Right renal pelvis (tissue), 4 donors: Measurements from ENCODE around the gene TRMU. TPM values are rescaled to one million over a fixed set of nuclear protein-coding genes. Genes with fewer than 3 reads are reported as not detected.

Experiments used
- DNase-seq, 4 donors: peaks; one replicate each; pipeline ENCODE4 v3.0.0-alpha.2; 2013; ENCODE audit warnings: low read depth in 4 of 4, low spot score in 3 of 4, missing footprints in 1 of 4
- polyA plus RNA-seq, 4 donors: library from polyadenylated mRNA; unstranded; fragments of 120-200 nt; gene quantifications; one replicate each; pipeline ENCODE4 v1.2.1, GENCODE V29; 2013; ENCODE audit not compliant: insufficient read length in 4 of 4

Gene TRMU
- polyA plus RNA-seq, 4 donors, result 44.0 to 54.8 (median 49.9) TPM

- DNase-seq, result no peak
Observed at GRCh38 chr22:46331496-46331895, 4.0 kb upstream of the TRMU start.

- DNase-seq, result no peak
Observed at GRCh38 chr22:46336119-46337078, 885 bp downstream of the TRMU start.

DNA sequence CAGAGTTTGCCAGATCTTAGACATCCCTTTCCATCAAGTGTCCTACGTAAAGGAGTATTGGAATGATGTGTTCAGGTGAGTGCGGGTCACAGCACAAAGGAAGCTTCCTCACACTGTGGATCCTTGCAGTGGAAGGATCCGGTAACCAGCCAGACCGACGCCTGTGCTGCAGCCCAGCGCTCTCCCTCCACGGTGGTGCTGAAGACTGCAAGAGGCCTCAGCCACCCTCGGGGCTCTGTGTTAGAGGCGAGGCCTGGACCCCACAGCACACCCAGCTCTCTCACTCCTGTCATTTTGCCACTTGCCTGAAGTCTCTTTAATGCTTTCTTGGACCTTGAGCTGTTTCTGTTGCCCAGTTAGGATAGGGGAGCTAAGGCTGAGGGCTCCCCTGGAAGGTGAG lies 2.4 kb downstream of the TRMU start:
- no peak for DNase-seq

- no peak for DNase-seq
Observed at GRCh38 chr22:46338636-46339035, 3.1 kb downstream of the TRMU start.

GRCh38 chr22:46339956-46340355 lies 4.4 kb downstream of the TRMU start:
- DNase-seq, result no peak

- no peak for DNase-seq
Observed at GRCh38 chr22:46340676-46341075, 5.2 kb downstream of the TRMU start.

- no peak for DNase-seq
Observed at GRCh38 chr22:46346680-46347405, 11.3 kb downstream of the TRMU start.

- DNase-seq, result no peak
Observed at GRCh38 chr22:46347646-46348045, 12.1 kb downstream of the TRMU start.

GRCh38 chr22:46348099-46348695 lies 12.7 kb downstream of the TRMU start:
- no peak for DNase-seq

DNA sequence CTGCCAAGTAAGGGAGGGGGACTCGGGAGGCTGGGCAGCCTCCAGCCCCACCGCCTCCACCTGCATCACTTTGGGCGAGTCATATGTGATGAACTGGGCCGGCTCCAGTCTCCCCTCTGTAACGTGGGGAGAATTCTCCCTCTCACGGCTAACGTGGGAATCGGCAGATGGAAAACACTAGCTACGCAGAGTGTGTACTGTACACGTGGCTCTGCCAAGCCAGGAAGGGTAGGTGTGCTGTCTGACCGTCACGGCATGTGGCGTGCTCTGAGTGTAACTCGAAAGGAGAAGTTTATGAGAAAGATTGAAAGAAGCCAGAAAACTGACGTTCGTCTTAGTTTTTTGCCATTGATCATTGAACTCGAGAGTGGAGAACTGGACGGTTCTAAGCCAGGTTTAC lies 13.7 kb downstream of the TRMU start:
- DNase-seq, result no peak

- no peak for DNase-seq
Observed at GRCh38 chr22:46349681-46350080, 14.2 kb downstream of the TRMU start.

GRCh38 chr22:46350121-46350520 lies 14.6 kb downstream of the TRMU start:
- DNase-seq, result no peak

DNA sequence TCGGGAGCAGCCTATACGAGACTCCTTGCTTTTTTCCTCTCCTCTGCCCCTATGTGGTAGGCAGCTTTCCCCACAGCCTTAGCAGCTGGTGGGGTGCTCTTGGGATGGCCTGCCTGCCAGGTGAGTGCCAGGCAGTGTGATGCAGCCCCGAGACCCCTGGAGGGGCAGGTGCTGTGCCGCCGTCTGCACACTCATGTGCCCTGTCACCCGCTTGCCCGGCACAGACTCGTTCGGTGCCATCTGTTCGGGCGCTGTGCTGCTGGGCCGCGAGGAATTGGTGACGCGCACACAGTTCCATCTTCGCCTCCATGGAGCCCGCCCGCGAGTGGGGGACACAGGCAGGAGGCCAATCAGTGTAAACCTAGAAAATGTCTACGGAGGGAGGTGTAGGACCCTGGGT lies 15.1 kb downstream of the TRMU start:
- DNase-seq, result no peak

DNA sequence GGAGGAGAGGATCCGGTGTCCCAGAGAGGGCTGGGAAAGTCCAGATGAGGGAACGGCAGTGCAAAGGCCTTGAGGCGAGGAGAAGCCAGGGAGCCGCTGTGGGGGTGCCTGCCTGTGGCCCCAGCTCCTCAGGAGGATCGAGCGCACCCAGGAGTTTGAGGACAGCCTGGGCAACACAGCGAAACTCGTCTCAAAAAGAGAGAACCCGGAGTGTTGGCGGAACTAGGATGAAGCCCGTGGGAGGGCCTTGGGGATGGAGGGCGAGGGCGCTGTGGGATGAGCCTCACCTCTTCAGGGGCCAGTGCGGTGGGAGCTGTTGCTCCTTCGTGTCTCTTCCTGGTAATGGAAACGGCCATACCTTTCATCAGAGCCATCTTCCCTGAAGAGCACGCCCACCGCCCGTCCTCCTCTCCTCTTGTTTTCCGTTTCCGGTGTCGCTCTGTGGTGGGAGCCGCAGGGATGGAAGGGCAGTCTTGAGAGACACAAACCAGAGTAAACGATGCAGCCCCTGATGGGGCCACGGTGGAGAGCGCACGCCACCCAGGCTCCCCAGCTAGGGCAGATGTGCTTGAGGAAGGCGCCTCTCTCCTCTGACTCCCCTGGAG lies 15.7 kb downstream of the TRMU start:
- no peak for DNase-seq

DNA sequence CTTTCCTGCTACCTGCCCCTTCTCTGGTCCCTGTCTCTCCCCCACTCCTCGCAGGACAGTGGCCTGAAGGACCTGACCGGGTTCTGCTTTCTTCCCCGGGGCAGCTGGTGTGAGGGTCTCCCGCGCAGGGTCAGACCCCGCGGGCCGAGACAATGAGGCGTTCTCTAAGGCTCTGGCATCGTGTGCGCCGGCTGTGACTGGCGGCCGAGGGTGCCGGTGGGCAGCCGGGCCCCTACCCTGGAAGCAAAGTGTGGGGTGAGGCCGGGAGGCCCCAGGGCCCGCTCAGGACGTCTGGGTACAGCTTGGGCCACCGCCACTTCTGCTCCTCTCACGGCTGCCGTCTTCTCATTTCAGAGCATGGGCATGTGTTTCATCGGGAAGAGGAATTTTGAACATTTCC lies 16.3 kb downstream of the TRMU start:
- no peak for DNase-seq

- no peak for DNase-seq
Observed at GRCh38 chr22:46352276-46352675, 16.8 kb downstream of the TRMU start.

- DNase-seq, result no peak
Observed at GRCh38 chr22:46352691-46353386, 17.3 kb downstream of the TRMU start.

DNA sequence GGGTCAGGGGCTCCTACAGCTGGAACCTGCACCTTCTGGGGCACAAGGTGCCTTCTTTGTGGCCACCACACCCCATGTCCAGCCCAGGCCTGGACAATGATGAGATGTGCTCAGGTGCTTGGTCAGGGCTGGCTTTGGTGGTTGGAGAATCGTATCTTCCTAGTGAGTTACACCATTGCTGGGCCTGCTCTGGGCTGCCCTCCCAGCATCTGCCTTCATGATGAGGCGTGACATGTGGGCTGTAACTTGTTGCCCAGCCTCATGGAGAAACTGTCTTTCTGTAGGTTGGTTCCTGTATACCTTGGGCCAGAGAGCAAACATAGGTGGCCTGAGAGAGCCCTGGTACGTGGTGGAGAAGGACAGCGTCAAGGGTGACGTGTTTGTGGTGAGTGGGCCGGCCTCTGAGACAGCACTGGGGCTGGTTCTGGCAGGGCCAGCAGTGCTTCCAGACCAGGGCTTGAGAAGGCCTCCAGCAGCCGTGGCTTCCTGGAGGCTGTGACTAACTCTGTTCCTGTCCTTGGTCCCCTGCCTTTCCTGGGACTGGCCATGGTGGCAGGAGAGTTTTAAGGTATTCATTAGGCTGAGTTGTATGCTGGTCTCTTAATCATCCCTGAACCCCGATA lies 18.1 kb downstream of the TRMU start:
- DNase-seq, result no peak

DNA sequence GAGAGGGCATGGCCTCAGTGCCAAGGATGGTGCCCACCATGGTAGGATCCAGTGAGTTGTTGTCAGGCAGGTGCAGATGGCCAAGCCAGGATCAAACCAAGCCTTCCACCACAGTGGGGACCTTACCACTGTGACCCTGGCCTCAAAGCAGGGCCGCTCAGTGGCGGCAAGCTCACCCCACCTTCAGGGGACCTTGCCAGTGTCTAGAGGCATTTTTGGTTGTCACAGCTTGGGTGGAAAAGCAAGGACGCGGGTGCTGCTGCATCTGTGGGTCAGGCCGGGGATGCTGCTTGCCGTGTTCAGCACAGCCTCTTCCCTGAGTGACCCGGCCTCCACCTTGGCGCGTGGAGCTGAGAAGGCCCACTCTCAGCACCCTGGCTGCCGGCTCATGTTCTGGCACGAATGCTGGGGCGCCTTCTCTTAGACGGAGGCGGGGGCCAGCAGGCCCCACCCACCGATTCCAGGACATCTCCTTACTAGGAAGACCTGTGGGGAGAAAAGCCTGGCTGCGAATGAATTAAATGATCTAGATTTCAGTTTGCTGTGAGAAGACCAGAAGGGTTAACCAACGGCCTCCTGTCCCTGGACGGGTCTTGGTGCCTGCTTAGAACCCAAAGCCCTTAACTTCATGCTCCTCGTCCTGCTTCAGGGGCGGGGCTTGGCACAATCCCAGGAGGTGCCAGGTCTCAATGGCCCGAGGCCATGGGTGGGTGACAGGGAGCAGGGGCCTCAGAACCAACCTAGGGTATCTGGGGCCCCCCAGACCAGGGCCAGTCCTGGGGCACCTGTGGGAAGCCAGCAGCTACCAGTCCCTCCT lies 18.9 kb downstream of the TRMU start:
- DNase-seq, result no peak
